H9 (cell line): ENCODE results near the gene LDLRAD4. TPM values are rescaled to one million over a fixed set of nuclear protein-coding genes. Genes with fewer than 3 reads are reported as not detected.

Experiments used
- DNase-seq: peaks from one replicate; pipeline ENCODE4 v3.0.0-alpha.2; 2017
- H2AFZ ChIP-seq: one replicate; pipeline ENCODE4 v1.6.1; 2013; ENCODE audit warnings: mild to moderate bottlenecking, low read length, control low read depth, moderate library complexity
- H2AK5ac ChIP-seq: 2 replicates; pipeline ENCODE4 v1.6.1; 2013; ENCODE audit warnings: low read length, control low read depth, mixed read lengths; ENCODE audit not compliant: insufficient read length
- H2BK120ac ChIP-seq: one replicate; pipeline ENCODE4 v1.6.1; 2013; ENCODE audit warnings: low read depth, mild to moderate bottlenecking, low read length, control low read depth, inconsistent platforms; ENCODE audit not compliant: poor library complexity, severe bottlenecking
- H2BK12ac ChIP-seq: 2 replicates; pipeline ENCODE4 v1.6.1; 2013; ENCODE audit warnings: low read length, control low read depth, mixed read lengths, low read depth; ENCODE audit not compliant: insufficient read length
- H2BK15ac ChIP-seq: 2 replicates; pipeline ENCODE4 v1.6.1; 2013; ENCODE audit warnings: low read depth, low read length, control low read depth
- H2BK20ac ChIP-seq: one replicate; pipeline ENCODE4 v1.6.1; 2013; ENCODE audit warnings: low read depth, mild to moderate bottlenecking, low read length, control low read depth, inconsistent platforms; ENCODE audit not compliant: poor library complexity, severe bottlenecking
- H2BK5ac ChIP-seq: 2 replicates; pipeline ENCODE4 v1.6.1; 2013; ENCODE audit warnings: low read length, control low read depth, mixed read lengths; ENCODE audit not compliant: insufficient read length
- H3K14ac ChIP-seq: 2 replicates; pipeline ENCODE4 v1.6.1; 2013; ENCODE audit warnings: low read length, control low read depth; ENCODE audit not compliant: insufficient read depth
- H3K18ac ChIP-seq: 2 replicates; pipeline ENCODE4 v1.6.1; 2013; ENCODE audit warnings: low read depth, mild to moderate bottlenecking, mixed read lengths, low read length, control low read depth; ENCODE audit not compliant: insufficient read length
- H3K23ac ChIP-seq: 2 replicates; pipeline ENCODE4 v1.6.1; 2013; ENCODE audit warnings: low read length, control low read depth, mixed read lengths, low read depth; ENCODE audit not compliant: insufficient read length
- H3K23me2 ChIP-seq: 2 replicates; pipeline ENCODE4 v1.6.1; 2013; ENCODE audit warnings: low read depth, mild to moderate bottlenecking, mixed read lengths, low read length, control low read depth; ENCODE audit not compliant: insufficient read length, poor library complexity, severe bottlenecking
- H3K27ac ChIP-seq: 2 replicates; pipeline ENCODE4 v1.5.1; 2013; ENCODE audit warnings: low read length, control low read depth, mixed read lengths, low read depth; ENCODE audit not compliant: insufficient read length
- H3K27me3 ChIP-seq: 2 replicates; pipeline ENCODE4 v1.6.1; 2013; ENCODE audit warnings: low read length, control low read depth, inconsistent platforms; ENCODE audit not compliant: insufficient read depth
- H3K4ac ChIP-seq: 2 replicates; pipeline ENCODE4 v1.6.1; 2013; ENCODE audit warnings: low read depth, mild to moderate bottlenecking, control low read depth, inconsistent platforms, low read length, moderate library complexity
- H3K4me1 ChIP-seq: 2 replicates; pipeline ENCODE4 v1.6.1; 2013; ENCODE audit warnings: low read length, control low read depth, inconsistent platforms; ENCODE audit not compliant: insufficient read depth
- H3K4me2 ChIP-seq: 2 replicates; pipeline ENCODE4 v1.6.1; 2013; ENCODE audit warnings: low read length, control low read depth, mixed read lengths; ENCODE audit not compliant: insufficient read length, insufficient read depth
- H3K56ac ChIP-seq: 2 replicates; pipeline ENCODE4 v1.6.1; 2013; ENCODE audit warnings: low read depth, mild to moderate bottlenecking, mixed read lengths, low read length, control low read depth; ENCODE audit not compliant: insufficient read length
- H3K79me1 ChIP-seq: 2 replicates; pipeline ENCODE4 v1.6.1; 2013; ENCODE audit warnings: low read depth, mild to moderate bottlenecking, moderate library complexity, low read length, control low read depth, inconsistent platforms; ENCODE audit not compliant: insufficient read depth, poor library complexity, severe bottlenecking
- H3K79me2 ChIP-seq: 2 replicates; pipeline ENCODE4 v1.6.1; 2013; ENCODE audit warnings: low read length, control low read depth, inconsistent platforms; ENCODE audit not compliant: insufficient read depth
- H3K9ac ChIP-seq: 2 replicates; pipeline ENCODE4 v1.6.1; 2013; ENCODE audit warnings: low read length, control low read depth, mixed read lengths; ENCODE audit not compliant: insufficient read length; ENCODE audit errors: extremely low read depth
- H3K9me3 ChIP-seq: one replicate; pipeline ENCODE4 v1.6.1; 2013; ENCODE audit warnings: low read depth, low read length, inconsistent platforms; ENCODE audit not compliant: control insufficient read depth
- H3T11ph ChIP-seq: one replicate; pipeline ENCODE4 v1.6.1; 2013; ENCODE audit warnings: mild to moderate bottlenecking, low read length, control low read depth, inconsistent platforms
- H4K20me1 ChIP-seq: one replicate; pipeline ENCODE4 v1.6.1; 2013; ENCODE audit not compliant: control insufficient read depth, insufficient read length, insufficient read depth
- H4K5ac ChIP-seq: 2 replicates; pipeline ENCODE4 v1.6.1; 2013; ENCODE audit warnings: low read depth, mild to moderate bottlenecking, mixed read lengths, low read length, control low read depth; ENCODE audit not compliant: insufficient read length
- H4K8ac ChIP-seq: replicated peaks from 2 replicates; pipeline ENCODE4 v1.6.1; 2013; ENCODE audit warnings: low read length, control low read depth, mixed read lengths, low read depth; ENCODE audit not compliant: insufficient read length
- H4K91ac ChIP-seq: 2 replicates; pipeline ENCODE4 v1.6.1; 2013; ENCODE audit warnings: low read depth, mild to moderate bottlenecking, moderate library complexity, mixed read lengths, low read length, control low read depth; ENCODE audit not compliant: insufficient read length
- H3K27ac Mint-ChIP-seq, 3 experiments: 2 replicates in 2 of 3; 3 replicates in 1 of 3; pipeline ENCODE4 v1.8.0; 2020 to 2021; ENCODE audit warnings: mixed read lengths in 3 of 3, mild to moderate bottlenecking in 1 of 3, moderate library complexity in 1 of 3
- H3K27me3 Mint-ChIP-seq: 2 replicates; pipeline ENCODE4 v1.8.0; 2021; ENCODE audit warnings: low read depth, mild to moderate bottlenecking, moderate library complexity, mixed read lengths
- H3K36me3 Mint-ChIP-seq, 3 experiments: 2 replicates in 2 of 3; 3 replicates in 1 of 3; pipeline ENCODE4 v1.8.0; 2020 to 2021; ENCODE audit warnings: low read depth in 3 of 3, mixed read lengths in 3 of 3; ENCODE audit not compliant: insufficient read depth in 1 of 3
- H3K4me1 Mint-ChIP-seq, 2 experiments: 2 replicates each; pipeline ENCODE4 v1.8.0; 2020; ENCODE audit warnings: mixed read lengths in 2 of 2
- H3K4me3 Mint-ChIP-seq, 2 experiments: 2 replicates in 1 of 2; 3 replicates in 1 of 2; pipeline ENCODE4 v1.8.0; 2020 to 2021; ENCODE audit warnings: mild to moderate bottlenecking in 2 of 2, mixed read lengths in 2 of 2, moderate library complexity in 1 of 2
- H3K9me3 Mint-ChIP-seq, 2 experiments: 2 replicates in 1 of 2; 3 replicates in 1 of 2; pipeline ENCODE4 v1.8.0; 2020; ENCODE audit warnings: mild to moderate bottlenecking in 2 of 2, mixed read lengths in 2 of 2, moderate library complexity in 1 of 2
- CTCF ChIP-seq: fragments of 200-600 bp; sonication (generic); conservative IDR thresholded peaks from 3 replicates; pipeline ENCODE4 v1.8.0; 2021; ENCODE audit warnings: antibody characterized with exemption, mild to moderate bottlenecking
- WGBS: extraction: QIAGEN DNeasy Blood & Tissue Kit; methylation state at CpG from one replicate; pipeline ENCODE4 v1.1.7; 2013; ENCODE audit warnings: missing lambda C conversion rate, low lambda C conversion rate, mixed read lengths; ENCODE audit not compliant: insufficient read length; ENCODE audit errors: extremely low coverage; 5-methylcytosine and 5-hydroxymethylcytosine counted together
- total RNA-seq: library from RNA; stranded (reverse); gene quantifications from 2 replicates; pipeline ENCODE4 v1.2.1, GENCODE V29; 2021

LDLRAD4 gene
- total RNA-seq, 1 experiment from 2014 or later, result 3.9 TPM

- Histone ChIP-seq H4K8ac (no peak overlapping the region), H3K27ac (no peak overlapping the region), H3K18ac (no peak overlapping the region), H4K20me1 (no peaks in the 10 kb centered on the region), H3K9me3 (no peaks in the 10 kb centered on the region), H2AK5ac (no peak overlapping the region), H3K23me2 (no peaks in the 10 kb centered on the region), H3K4me2 (no peak overlapping the region), H3K9ac (no peak overlapping the region), H3K23ac (no peak overlapping the region), H4K91ac (no peak overlapping the region), H2BK12ac (no peak overlapping the region), H3K4ac (no peak overlapping the region), H3K79me1 (no peaks in the 10 kb centered on the region), H2BK120ac (no peak overlapping the region), H4K5ac (no peak overlapping the region), H3K27me3 (no peaks in the 10 kb centered on the region), H3K56ac (no peak overlapping the region), H2BK5ac (no peak overlapping the region), H3K14ac (no peak overlapping the region), H2AFZ (no peak overlapping the region), H3K79me2 (no peaks in the 10 kb centered on the region), H2BK15ac (no peak overlapping the region), H3K4me1 (no peaks in the 10 kb centered on the region), H2BK20ac (no peak overlapping the region), H3T11ph (no peak overlapping the region)
- H3K27ac Mint-ChIP-seq, result no peak overlapping the region
- TF ChIP-seq CTCF, result no peak
- DNase-seq, result no peak
- peaks cover 13 to 15% of the 10 kb centered on the region in 2 experiments; a peak in 4 of 5 replicates for H3K9me3 Mint-ChIP-seq
- no peak overlapping the region for H3K4me3 Mint-ChIP-seq
- H3K4me1 Mint-ChIP-seq, result peaks cover 11 to 16% of the 10 kb centered on the region in 2 experiments
- no CpG with 5 or more reads among the region's 1 CpG for WGBS
- peaks cover 3% of the 10 kb centered on the region for H3K27me3 Mint-ChIP-seq
- H3K36me3 Mint-ChIP-seq, result peaks cover 4 to 12% (median 5%) of the 10 kb centered on the region in 3 experiments; a peak in 5 of 7 replicates
These were observed 109.7 kb downstream of the LDLRAD4 start for GRCh38 chr18:13328213-13328612.
